Activated CD4-positive, alpha-beta T cell treated with anti-CD3 and anti-CD28 coated beads, Interleukin-2, amount 10 ng/mL, durations not matched to agents 24 days and 14 days (primary cell): ENCODE measurements around the gene SSTR3. TPM values are rescaled to one million over a fixed set of nuclear protein-coding genes. Genes with fewer than 3 reads are reported as not detected.
A peak's percentile ranks its signal among the peaks of the same experiment; 100 is the strongest.

Source experiments
- DNase-seq: peaks from one replicate; pipeline ENCODE4 v3.0.0; 2022
- H3K27ac Mint-ChIP-seq: one replicate; pipeline ENCODE4 v1.8.0; 2022; ENCODE audit warnings: mild to moderate bottlenecking, mixed read lengths
- H3K27me3 Mint-ChIP-seq: one replicate; pipeline ENCODE4 v1.8.0; 2022; ENCODE audit warnings: mixed read lengths
- H3K36me3 Mint-ChIP-seq: one replicate; pipeline ENCODE4 v1.8.0; 2022; ENCODE audit warnings: low read depth, mild to moderate bottlenecking, mixed read lengths
- H3K4me1 Mint-ChIP-seq: one replicate; pipeline ENCODE4 v1.8.0; 2021; ENCODE audit warnings: mixed read lengths
- H3K4me3 Mint-ChIP-seq: one replicate; pipeline ENCODE4 v1.8.0; 2022; ENCODE audit warnings: mild to moderate bottlenecking, moderate library complexity, mixed read lengths
- H3K9me3 Mint-ChIP-seq: one replicate; pipeline ENCODE4 v1.8.0; 2021; ENCODE audit warnings: mixed read lengths
- intact Hi-C: fragments of 100-400 bp; cut with micrococcal nuclease; formaldehyde crosslinking; loops from one replicate; pipeline ENCODE4 v1.15.1; 2023
- total RNA-seq: library from RNA; stranded (reverse); gene quantifications from 2 replicates; pipeline ENCODE4 v1.2.3, GENCODE V29; 2022

The SSTR3 gene
- total RNA-seq, 1 donor from 2014 or later = 4.0 TPM

DNA sequence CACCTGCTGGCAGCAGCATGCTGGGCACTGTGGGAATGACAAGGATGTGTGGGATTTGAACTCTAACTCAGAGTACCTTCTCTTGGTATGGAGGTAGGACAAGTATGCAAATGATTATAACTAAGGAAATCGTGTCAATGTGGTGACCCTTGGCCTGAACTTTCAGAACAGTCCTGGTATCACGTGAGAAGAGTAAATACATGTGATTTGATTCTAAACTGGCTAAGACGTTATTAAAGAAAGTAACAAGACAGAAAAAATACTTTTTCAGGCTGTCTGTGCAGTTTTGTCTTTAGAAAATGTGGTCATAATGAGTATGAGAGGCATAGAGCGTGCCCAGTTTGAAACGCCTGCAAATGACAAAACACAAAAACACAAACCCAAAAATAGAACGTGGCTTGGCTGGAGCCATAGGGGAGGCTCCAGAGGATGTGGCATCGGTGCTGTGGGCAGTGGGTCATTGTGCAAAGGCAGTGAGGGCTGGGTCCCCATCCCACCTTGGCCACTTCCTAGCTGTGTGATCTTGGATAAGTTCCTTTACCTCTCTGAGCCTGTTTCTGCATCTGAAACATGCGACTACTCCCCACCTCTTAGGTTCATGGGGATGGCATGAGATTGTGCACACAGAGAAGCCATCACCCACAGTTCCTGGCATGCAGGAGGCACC, 44.2 kb downstream of the SSTR3 start:
- no peaks in the 10 kb centered on the region for H3K36me3 Mint-ChIP-seq
- intact Hi-C loops = no loop called here
- peak overlapping the region; percentile 69 for H3K4me3 Mint-ChIP-seq
- H3K27me3 Mint-ChIP-seq = peaks cover 2% of the 10 kb centered on the region
- peaks cover 55% of the 10 kb centered on the region for H3K4me1 Mint-ChIP-seq
- peak overlapping the region; percentile 55 for H3K27ac Mint-ChIP-seq
- DNase-seq = no peak
- H3K9me3 Mint-ChIP-seq = no peaks in the 10 kb centered on the region

DNA sequence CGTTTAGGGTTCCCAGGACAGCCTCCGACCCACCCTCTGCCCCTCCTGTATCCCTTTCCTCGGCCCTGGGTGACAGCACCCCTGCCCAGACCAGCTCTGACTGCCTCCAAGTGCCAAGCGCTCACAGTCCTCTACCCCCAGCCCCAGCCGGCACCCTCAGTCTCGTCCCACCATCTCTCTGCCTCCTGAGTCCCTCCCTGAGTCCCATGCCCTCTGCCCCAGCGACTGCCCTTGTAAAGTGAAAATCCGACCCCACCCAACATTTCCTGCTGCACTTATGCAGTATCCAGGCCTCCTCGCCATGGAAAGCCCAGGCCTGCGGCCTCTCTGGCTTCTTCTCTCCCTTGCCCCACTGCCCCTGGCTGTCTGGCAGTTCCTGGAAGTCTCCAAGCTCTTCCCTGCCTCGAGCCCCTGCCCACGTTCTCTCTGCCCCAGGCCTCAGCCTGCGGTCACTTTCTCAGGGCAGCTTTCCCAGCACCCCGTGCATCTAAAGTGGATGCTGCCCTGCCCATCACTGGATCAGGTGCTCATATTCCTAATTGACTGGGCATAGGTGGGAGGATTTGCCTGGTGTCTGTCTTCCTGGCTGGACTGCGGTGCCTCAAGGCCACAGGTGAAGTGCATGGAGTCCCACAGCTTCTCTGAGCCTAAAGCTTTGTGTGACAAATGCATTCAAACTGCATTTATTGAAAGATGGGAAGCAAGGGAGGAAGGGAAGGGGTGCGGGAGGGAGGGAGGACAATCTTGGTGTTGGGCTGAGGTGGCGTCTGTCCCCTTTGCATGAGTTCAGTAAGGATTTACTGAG, 44.9 kb downstream of the SSTR3 start:
- H3K36me3 Mint-ChIP-seq = no peaks in the 10 kb centered on the region
- peak overlapping the region; percentile 69 for H3K4me3 Mint-ChIP-seq
- intact Hi-C loops = no loop called here
- H3K9me3 Mint-ChIP-seq = no peaks in the 10 kb centered on the region
- H3K27me3 Mint-ChIP-seq = peaks cover 2% of the 10 kb centered on the region
- DNase-seq = no peak
- H3K27ac Mint-ChIP-seq = peak overlapping the region; percentile 78
- peaks cover 62% of the 10 kb centered on the region for H3K4me1 Mint-ChIP-seq

DNA sequence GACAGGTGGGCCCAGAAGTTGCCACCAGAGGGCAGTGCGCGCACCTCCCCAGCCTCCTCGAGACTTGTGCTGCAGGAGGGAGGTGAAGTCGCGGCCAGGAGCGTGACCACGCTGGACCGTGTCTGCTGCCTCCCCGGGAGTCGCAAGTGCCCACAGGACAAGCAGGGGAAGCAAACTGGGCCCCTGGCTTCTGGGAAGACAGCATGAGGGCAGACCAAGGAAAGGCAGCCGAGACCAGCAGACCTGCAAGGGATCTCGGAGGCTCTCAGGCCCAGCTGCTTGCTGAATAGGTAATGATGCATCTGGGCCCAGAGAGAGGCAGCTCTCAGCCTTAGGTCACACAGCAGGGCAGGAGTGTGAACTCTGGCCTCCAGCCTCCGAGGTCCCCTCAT, 45.6 kb downstream of the SSTR3 start:
- peaks cover 2% of the 10 kb centered on the region for H3K27me3 Mint-ChIP-seq
- H3K4me3 Mint-ChIP-seq = peak overlapping the region; percentile 69

DNA sequence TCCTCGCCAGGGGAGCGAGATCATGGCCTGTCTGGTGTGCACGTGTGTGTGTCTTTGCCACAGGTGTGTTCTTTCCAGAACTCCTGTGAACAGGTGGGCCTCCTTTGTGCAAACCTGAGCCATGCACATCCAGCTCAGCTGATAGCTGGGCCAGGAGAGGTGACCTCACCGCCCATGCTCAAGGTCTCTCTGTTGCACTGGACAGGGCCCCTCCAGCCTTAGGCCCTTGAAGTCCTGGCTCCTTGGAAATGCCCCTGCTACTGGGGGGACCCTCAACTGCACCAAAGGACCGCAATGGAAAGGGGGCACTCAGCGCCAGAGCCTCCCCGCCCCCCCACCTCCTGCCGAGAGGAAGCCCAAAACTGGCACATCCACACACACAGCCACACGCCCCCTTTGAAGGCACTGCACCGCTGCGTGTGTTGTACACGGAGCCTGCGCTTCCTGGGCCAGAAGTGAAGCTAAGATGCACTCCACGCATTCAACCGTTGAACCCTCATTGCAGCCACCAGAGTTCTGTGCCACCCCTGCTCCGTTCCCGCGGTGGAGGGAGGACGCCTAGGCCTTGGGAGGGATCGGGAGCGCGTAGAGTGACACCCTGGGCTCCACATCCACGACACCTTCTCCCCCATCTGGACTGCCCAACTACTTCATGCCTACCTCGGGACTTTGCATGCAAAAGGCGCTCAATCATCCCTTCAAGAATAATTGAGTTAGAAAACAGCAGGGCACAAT, 46.2 kb downstream of the SSTR3 start:
- H3K9me3 Mint-ChIP-seq = no peaks in the 10 kb centered on the region
- H3K27ac Mint-ChIP-seq = peak overlapping the region; percentile 78
- peak overlapping the region; percentile 69 for H3K4me3 Mint-ChIP-seq
- peaks cover 73% of the 10 kb centered on the region for H3K4me1 Mint-ChIP-seq
- no peaks in the 10 kb centered on the region for H3K27me3 Mint-ChIP-seq
- no peaks in the 10 kb centered on the region for H3K36me3 Mint-ChIP-seq
- peak; percentile 70 for DNase-seq
- intact Hi-C loops = loop anchor here (1.0 kb wide), 1 partner anchor 32 kb away; no protein-coding TSS in a partner anchor

More for the DNA sequence above, 45.6 kb downstream of the SSTR3 start:
- DNase-seq = peak; percentile 94
- intact Hi-C loops = loop anchor here (1.0 kb wide), 1 partner anchor 32 kb away; no protein-coding TSS in a partner anchor
- Mint-ChIP-seq H3K9me3 (no peaks in the 10 kb centered on the region), H3K27ac (peak overlapping the region; percentile 78), H3K36me3 (no peaks in the 10 kb centered on the region), H3K4me1 (peaks cover 69% of the 10 kb centered on the region)

DNA sequence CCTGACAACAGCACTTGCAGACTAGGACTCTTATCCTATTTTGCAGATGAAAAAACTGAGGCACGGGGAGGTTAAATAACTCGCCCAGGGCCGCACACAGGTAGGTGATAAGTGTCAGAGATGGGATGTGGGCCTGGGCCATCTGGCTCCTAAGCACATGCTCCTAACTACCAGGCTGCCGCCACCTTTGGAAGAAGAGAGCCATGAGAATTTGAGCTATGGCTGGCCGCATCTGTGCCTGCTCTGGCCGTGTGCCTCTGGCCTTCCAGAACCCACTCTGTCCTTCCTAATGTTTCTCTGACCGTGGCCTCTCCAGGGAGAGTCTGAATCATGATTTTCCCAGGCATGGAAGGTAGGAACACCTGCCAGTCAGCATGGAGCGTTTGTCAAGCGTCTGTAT, 47.2 kb downstream of the SSTR3 start:
- no peak for DNase-seq
- intact Hi-C loops = no loop called here
- H3K27ac Mint-ChIP-seq = peak overlapping the region; percentile 83
- H3K9me3 Mint-ChIP-seq = no peaks in the 10 kb centered on the region
- H3K4me3 Mint-ChIP-seq = peak overlapping the region; percentile 38
- peaks cover 76% of the 10 kb centered on the region for H3K4me1 Mint-ChIP-seq
- H3K27me3 Mint-ChIP-seq = no peaks in the 10 kb centered on the region
- H3K36me3 Mint-ChIP-seq = no peaks in the 10 kb centered on the region

DNA sequence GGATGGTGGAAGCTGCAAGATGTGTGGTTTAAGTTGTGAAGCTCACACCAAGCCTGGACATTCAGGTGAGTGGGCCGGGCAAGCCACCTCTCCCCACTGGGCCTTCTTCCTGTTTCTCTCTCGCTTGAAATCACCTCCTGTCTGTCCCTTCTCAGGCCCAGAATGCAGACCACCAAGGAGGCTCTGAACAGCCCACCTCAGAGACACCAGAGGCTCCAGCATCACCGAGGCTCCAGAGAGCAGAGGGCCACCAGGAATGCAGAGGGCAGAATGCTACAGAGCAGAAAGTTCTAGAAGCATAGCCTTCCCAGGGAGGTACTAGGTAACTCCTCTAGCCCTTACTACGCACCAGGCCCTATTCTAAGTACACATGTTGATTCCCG, 47.8 kb downstream of the SSTR3 start:
- Mint-ChIP-seq H3K27me3 (no peaks in the 10 kb centered on the region), H3K27ac (peak overlapping the region; percentile 94), H3K36me3 (no peaks in the 10 kb centered on the region), H3K4me1 (peaks cover 74% of the 10 kb centered on the region), H3K9me3 (no peaks in the 10 kb centered on the region), H3K4me3 (peak overlapping the region; percentile 70)
- DNase-seq = peak; percentile 66
- intact Hi-C loops = no loop called here

DNA sequence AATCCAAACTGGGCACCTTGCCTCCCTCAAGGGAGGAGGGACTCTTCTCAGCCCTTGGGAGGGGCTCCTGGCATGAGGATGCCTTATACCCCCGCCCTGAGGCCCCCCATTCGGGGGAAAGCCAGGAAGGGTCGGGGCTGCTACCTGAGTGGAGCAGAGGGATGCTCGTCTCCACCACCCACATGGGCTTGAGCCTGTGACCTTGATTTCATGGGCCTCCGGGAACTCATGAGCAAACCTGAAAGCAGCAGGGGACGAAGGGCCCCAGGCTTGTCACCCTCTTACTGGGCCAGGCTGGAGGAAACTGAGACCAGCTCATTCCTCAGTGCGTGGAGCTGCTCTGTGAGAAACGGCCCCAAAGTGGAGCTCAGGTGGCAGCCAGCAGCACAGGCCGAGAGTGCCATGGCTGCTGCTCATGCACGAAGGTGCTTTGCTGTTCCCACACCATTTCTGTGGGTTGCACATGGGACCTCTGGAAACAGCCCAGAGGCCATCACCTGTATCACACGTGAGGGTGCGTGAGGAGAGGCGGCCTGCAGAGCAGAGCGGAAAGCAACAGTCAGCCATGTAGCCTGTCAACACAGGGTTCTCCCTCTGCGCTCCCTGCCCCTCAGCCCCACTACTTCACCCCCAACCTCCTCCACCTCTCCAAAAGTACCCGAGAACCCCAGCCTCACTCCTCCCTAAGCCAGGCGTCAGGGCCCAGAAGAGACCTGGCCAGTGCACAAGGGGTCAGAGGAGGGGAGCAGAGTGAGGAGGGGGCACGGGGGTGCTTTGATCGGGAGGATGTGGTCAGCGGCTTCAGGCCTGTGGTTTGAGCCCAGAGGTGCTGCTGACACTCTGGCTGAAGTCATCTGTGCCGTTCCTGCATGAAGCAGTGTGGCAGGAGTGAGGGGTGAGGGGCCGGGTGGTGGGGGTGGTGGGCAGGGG, 48.4 kb downstream of the SSTR3 start:
- H3K27me3 Mint-ChIP-seq = no peaks in the 10 kb centered on the region
- no peaks in the 10 kb centered on the region for H3K9me3 Mint-ChIP-seq
- peaks cover 79% of the 10 kb centered on the region for H3K4me1 Mint-ChIP-seq
- intact Hi-C loops = loop anchor here (1.0 kb wide), 1 partner anchor 26 kb away; no protein-coding TSS in a partner anchor
- H3K36me3 Mint-ChIP-seq = no peaks in the 10 kb centered on the region
- DNase-seq = peak; percentile 81
- peak overlapping the region; percentile 70 for H3K4me3 Mint-ChIP-seq
- peak overlapping the region; percentile 94 for H3K27ac Mint-ChIP-seq

DNA sequence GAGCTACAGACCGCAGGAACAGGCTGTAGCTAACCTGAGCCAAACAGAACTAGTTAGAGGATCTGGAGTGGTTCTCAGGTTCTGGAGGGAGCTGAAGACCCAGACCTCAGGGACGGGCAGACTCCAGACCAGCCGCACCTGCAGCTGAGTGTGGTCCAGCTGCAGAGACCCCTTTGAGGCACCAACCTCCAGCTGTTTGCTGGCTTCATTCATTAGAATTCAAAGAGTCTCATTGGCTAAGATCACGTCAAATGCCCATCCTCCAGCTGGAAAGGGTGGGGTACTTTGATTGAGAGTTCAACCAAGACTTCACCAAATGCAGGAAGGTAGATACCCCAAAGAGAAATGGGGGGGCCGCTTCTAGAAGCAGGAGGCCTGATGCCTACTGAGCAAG, 49.2 kb downstream of the SSTR3 start:
- Mint-ChIP-seq H3K4me3 (peak overlapping the region; percentile 70), H3K36me3 (no peaks in the 10 kb centered on the region), H3K9me3 (no peaks in the 10 kb centered on the region), H3K4me1 (peaks cover 79% of the 10 kb centered on the region), H3K27ac (peak overlapping the region; percentile 94), H3K27me3 (no peaks in the 10 kb centered on the region)
- intact Hi-C loops = loop anchor here (1.0 kb wide), 1 partner anchor 25 kb away; no protein-coding TSS in a partner anchor
- DNase-seq = no peak

DNA sequence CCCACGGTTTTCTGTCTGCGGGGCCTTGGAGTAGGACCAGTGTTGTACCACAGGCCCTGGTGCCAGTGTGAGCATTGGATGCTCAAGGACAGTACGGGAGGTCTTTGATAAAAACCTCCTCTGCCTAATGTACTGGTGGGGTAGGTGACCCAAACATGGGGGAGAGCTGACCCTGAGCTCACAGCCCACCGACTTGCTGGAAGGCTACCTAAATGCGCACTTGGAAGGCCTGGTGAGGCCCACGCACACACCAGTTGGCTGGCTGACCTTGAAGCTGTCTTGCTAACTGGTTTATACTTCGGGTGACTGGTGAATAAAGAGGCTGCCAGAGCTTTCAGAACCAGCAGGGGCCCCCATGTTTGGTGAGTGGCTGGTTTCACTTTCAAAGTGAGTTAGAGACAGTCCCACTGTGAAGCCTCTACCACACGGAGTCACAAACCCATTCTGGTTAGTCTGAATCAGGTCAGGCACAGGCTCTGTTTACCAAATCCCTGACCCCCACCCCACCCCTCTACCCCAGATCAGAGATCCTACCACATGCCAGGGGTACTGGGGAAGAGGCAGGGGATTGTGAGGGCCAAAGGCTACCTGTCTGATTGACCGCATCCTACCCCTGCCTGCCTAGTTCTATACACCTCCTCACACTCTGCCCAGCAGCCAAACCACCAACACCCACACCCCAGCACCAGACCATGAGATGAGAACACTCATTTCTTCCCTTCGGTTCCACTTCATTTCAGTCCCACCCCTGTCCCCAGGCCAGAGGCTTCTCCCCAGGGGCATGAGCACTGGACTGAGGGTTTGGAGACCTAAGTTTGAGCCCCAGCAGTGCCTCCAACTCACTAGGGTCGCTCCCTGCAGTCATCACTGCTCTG, 49.8 kb downstream of the SSTR3 start:
- Mint-ChIP-seq H3K4me3 (peak overlapping the region; percentile 70), H3K9me3 (no peaks in the 10 kb centered on the region), H3K4me1 (peaks cover 79% of the 10 kb centered on the region), H3K27ac (peak overlapping the region; percentile 94), H3K27me3 (no peaks in the 10 kb centered on the region), H3K36me3 (no peaks in the 10 kb centered on the region)
- peak; percentile 93 for DNase-seq
- intact Hi-C loops = loop anchor here (1.0 kb wide), 7 partner anchors 12 to 83 kb away; no protein-coding TSS in a partner anchor

DNA sequence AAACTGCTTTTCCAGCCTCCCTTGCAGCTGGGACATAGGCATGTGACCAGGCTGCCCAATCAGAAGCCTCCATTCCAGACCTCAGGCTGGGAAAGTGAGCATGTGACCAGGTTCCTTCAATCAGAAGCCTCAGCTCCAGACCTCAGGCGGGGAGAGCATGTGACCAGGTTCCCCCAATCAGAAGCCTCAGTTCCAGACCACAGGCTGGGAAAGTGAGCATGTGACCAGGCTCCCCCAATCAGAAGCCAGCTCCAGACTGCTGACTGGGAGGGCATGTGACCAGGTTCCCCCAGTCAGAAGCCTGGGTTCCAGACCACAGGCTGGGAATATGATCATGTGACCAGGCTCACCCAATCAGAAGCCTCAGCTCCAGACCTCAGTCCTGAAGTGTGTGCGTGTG, 50.8 kb downstream of the SSTR3 start:
- H3K27me3 Mint-ChIP-seq = no peaks in the 10 kb centered on the region
- H3K9me3 Mint-ChIP-seq = no peaks in the 10 kb centered on the region
- peak; percentile 76 for DNase-seq
- peak overlapping the region; percentile 94 for H3K27ac Mint-ChIP-seq
- H3K36me3 Mint-ChIP-seq = no peaks in the 10 kb centered on the region
- intact Hi-C loops = no loop called here
- H3K4me1 Mint-ChIP-seq = peaks cover 73% of the 10 kb centered on the region
- H3K4me3 Mint-ChIP-seq = peak overlapping the region; percentile 70

DNA sequence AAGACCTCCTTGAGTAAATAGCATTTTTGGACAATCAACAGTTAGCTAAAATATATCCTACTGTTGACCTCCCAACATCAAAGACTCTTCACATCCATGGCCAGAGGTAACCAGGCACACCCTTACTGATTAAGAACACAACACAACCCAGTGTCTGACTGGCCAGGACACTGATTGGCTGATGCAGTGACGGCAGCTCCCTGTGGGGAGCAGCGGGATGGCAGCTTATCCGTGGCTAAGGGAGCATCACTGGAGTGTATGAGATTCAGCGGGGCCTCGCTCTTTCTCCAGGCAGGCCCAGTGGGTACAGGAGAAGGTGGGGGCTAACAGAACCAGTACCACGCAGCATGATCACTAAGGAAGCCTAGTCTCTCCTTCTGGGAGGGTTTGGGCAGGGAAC, 52.2 kb downstream of the SSTR3 start:
- peaks cover 78% of the 10 kb centered on the region for H3K4me1 Mint-ChIP-seq
- intact Hi-C loops = no loop called here
- DNase-seq = no peak
- H3K36me3 Mint-ChIP-seq = no peaks in the 10 kb centered on the region
- H3K9me3 Mint-ChIP-seq = no peaks in the 10 kb centered on the region
- H3K4me3 Mint-ChIP-seq = no peak overlapping the region
- peak overlapping the region; percentile 63 for H3K27ac Mint-ChIP-seq
- H3K27me3 Mint-ChIP-seq = no peaks in the 10 kb centered on the region

DNA sequence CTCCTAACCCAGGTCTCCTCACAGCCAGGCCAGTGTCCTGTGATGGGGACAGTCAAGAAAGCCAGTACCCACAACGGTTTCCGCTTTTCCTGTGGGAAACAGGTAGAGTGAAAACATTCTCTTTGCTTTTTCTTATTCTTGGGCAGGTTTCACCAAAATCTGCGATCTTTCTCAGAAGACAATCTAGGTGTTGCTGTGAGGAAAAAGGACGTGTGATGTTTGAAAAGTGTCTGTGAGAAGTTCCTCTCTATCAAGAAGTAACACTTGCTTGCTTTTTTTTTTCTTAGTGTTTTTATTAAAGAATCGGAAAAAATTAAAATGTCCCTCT, 53.4 kb downstream of the SSTR3 start:
- H3K4me3 Mint-ChIP-seq = no peak overlapping the region
- intact Hi-C loops = no loop called here

More for the DNA sequence above, 53.4 kb downstream of the SSTR3 start:
- Mint-ChIP-seq H3K27ac (peak overlapping the region; percentile 32), H3K27me3 (no peaks in the 10 kb centered on the region), H3K36me3 (peaks cover 2% of the 10 kb centered on the region), H3K4me1 (peaks cover 73% of the 10 kb centered on the region), H3K9me3 (no peaks in the 10 kb centered on the region)
- DNase-seq = no peak
